Right lobe of liver (tissue), 6 donors: ENCODE measurements around the gene NPW. TPM values are rescaled to one million over a fixed set of nuclear protein-coding genes. Genes with fewer than 3 reads are reported as not detected.

Experiments used
- ATAC-seq, 4 donors: fragments of 200-7000 bp; cut with Tn5 transposase; one replicate each; pipeline ENCODE4 v1.9.1; 2020; ENCODE audit warnings: mild to moderate bottlenecking in 4 of 4, moderate library complexity in 4 of 4
- DNase-seq, 3 donors: peaks; one replicate each; pipeline ENCODE4 v3.0.0-alpha.2; 2020
- H3K27ac ChIP-seq, 3 donors: fragments of 200-600 bp; one replicate each; pipeline ENCODE4 v1.8.0; 2022
- H3K27me3 ChIP-seq, 2 donors: fragments of 200-600 bp; one replicate each; pipeline ENCODE4 v1.8.0; 2022
- H3K36me3 ChIP-seq, 4 donors: fragments of 200-600 bp; sonication (generic) in 1 of 4; one replicate each; pipeline versions ENCODE4 v1.5.1 to v1.8.0; 2017 to 2022; ENCODE audit warnings: control low read depth in 1 of 4
- H3K4me1 ChIP-seq, 4 donors: fragments of 200-600 bp; sonication (generic) in 1 of 4; one replicate each; pipeline versions ENCODE4 v1.5.1 to v1.8.0; 2017 to 2022; ENCODE audit warnings: control low read depth in 1 of 4
- H3K4me3 ChIP-seq, 3 donors: fragments of 200-600 bp; one replicate each; pipeline ENCODE4 v1.8.0; 2022
- H3K9me3 ChIP-seq, 4 donors: fragments of 200-600 bp; sonication (generic) in 1 of 4; one replicate each; pipeline versions ENCODE4 v1.5.1 to v1.8.0; 2017 to 2022; ENCODE audit warnings: control low read depth in 1 of 4
- POLR2A ChIP-seq: fragments of 450-650 bp; IDR thresholded peaks from one replicate; pipeline ENCODE4 v1.6.1; 2017; ENCODE audit warnings: antibody characterized with exemption, mild to moderate bottlenecking
- WGBS: methylation state at CpG from one replicate; pipeline ENCODE4 v1.1.6; 2018; ENCODE audit warnings: low coverage, low lambda C conversion rate; ENCODE audit not compliant: insufficient coverage; ENCODE audit errors: missing lambda C conversion rate; 5-methylcytosine and 5-hydroxymethylcytosine counted together
- intact Hi-C, 2 donors: fragments of 100-400 bp; cut with DNase I; formaldehyde crosslinking; loops; one replicate each; pipeline versions ENCODE4 v1.11.2 to v1.14.1; 2022
- total RNA-seq, 6 experiments: library from RNA; depleted of rRNA in 2 of 6; stranded (reverse); fragments of >200 nt in 2 of 6; fragmentation: NEBNext Ultra II Directional in 3 of 6; extraction: Animal tissue kit (Norgen Biotek cat#: 25700) in 3 of 6; gene quantifications; one replicate each; pipeline versions ENCODE4 v1.1.0 to v1.2.4, GENCODE V29; 2016 to 2023
- TF ChIP-seq, protein P1 (sequence below), 4 donors: fragments of 200-600 bp in 3 of 4; fragments of 450-650 bp in 1 of 4; IDR thresholded peaks; one replicate each; pipeline versions ENCODE4 v1.5.1 to v1.8.0; 2016 to 2022; ENCODE audit warnings: antibody characterized with exemption in 4 of 4, mild to moderate bottlenecking in 2 of 4
- donor health status: DM: no; HTN: yes; CAD: no.
- donor health status: DM: no; HTN: no; CAD: no.
- donor health status: DM: no; HTN: no; CAD: no.
- donor health status: DM: no; HTN: yes; CAD: no.
- donor health status: DM: no; HTN: yes; CAD: no.

The NPW gene
- total RNA-seq, 6 experiments from 2014 or later, result 2.7 to 12.3 (median 8.2) TPM

DNA sequence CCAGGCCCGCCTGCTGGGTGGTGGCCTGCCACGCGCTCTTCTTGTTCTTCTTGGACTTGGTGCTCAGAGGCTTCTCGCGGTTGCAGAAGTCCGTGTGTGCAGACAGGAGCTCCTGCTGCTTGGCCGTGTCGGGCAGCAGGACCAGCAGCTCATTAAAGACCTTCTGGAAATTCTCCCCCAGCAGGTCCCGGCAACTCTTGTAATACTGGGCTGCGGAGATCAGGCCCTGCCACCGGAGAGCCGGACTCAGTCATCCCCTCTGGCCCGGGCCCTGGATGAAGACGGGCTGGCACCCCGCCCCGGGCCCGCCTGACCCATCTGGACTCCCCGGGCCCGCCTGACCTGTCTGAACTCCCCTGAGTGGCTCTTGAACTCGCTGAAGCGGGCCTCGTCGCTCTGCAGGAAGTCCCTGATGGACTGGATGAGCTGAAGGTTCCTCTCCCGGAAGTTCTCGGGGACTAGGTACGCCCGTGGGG lies 21.2 kb upstream of the NPW start:
- Histone ChIP-seq H3K4me1 (peaks cover 0 to 8% (median 0%) of the 10 kb centered on the region in 4 donors), H3K27ac (no peak overlapping the region), H3K27me3 (no peaks in the 10 kb centered on the region), H3K4me3 (no peak overlapping the region), H3K36me3 (peaks cover 8 to 56% (median 24%) of the 10 kb centered on the region in 4 donors), H3K9me3 (no peaks in the 10 kb centered on the region)
- ATAC-seq (no peak), DNase-seq (no peak)
- no CpG with 5 or more reads among the region's 27 CpGs for WGBS
- TF ChIP-seq, protein P1, sequence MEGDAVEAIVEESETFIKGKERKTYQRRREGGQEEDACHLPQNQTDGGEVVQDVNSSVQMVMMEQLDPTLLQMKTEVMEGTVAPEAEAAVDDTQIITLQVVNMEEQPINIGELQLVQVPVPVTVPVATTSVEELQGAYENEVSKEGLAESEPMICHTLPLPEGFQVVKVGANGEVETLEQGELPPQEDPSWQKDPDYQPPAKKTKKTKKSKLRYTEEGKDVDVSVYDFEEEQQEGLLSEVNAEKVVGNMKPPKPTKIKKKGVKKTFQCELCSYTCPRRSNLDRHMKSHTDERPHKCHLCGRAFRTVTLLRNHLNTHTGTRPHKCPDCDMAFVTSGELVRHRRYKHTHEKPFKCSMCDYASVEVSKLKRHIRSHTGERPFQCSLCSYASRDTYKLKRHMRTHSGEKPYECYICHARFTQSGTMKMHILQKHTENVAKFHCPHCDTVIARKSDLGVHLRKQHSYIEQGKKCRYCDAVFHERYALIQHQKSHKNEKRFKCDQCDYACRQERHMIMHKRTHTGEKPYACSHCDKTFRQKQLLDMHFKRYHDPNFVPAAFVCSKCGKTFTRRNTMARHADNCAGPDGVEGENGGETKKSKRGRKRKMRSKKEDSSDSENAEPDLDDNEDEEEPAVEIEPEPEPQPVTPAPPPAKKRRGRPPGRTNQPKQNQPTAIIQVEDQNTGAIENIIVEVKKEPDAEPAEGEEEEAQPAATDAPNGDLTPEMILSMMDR (IDR thresholded peaks at IDR 0.05), result no peak
- no peak for TF ChIP-seq POLR2A
- intact Hi-C loops, result no loop called here

DNA sequence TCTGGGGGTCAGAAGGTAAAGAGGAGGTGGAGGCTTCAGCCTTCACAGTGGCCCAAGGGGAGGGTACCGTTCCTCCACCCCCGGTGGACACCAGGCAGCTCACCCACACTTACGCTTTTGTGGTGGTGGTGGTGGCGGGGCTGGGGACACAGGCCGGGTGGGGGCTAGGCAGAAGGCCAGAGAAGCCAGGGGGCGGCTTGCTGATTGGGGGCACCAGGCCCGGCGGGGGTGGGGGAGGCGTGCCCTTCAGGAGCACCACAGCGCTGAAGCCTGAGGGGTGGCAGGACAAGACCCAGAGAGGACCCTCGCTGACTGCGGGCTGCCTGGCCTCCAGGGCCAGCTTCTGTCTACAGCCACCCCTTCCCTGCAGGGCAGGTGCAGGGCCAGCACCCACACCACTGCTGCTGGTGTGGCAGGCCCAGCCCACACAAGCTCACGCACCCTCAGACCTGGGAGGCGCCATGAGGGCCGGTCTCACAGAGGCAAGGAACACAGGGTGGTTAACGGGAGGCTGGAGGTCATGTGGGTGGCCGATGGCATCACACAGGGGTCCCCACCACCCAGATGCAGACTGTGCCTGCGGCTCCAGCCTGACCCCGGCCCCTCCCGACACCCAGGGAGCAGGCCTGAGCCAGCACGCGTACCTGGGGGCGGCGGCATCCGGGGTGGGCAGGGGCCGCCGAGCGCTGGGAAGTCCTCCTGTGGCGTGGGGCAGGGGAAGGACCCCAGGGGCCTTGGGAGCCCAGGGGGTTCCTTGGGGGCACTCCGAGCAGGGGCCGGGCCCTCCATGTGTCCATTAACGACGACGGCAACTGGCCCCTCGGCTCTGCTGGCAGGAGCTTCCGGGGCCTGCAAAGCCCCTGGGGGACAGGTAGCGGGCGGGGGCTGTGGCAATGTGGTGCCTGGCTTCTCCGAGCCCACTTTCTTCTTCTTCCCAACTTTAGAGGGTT lies 20.5 kb upstream of the NPW start:
- intact Hi-C loops, result no loop called here
- Histone ChIP-seq H3K27ac (no peak overlapping the region), H3K36me3 (peaks cover 8 to 58% (median 24%) of the 10 kb centered on the region in 4 donors), H3K4me1 (peaks cover 0 to 8% (median 1%) of the 10 kb centered on the region in 4 donors), H3K4me3 (no peak overlapping the region), H3K27me3 (no peaks in the 10 kb centered on the region), H3K9me3 (no peaks in the 10 kb centered on the region)
- TF ChIP-seq, protein P1 (IDR thresholded peaks at IDR 0.05), result no peak
- TF ChIP-seq POLR2A, result no peak
- no peak for ATAC-seq
- WGBS, result 80% methylated on average over 1 of the region's 39 CpGs
- DNase-seq, result peak in 1 of 3 donors; percentile 49

DNA sequence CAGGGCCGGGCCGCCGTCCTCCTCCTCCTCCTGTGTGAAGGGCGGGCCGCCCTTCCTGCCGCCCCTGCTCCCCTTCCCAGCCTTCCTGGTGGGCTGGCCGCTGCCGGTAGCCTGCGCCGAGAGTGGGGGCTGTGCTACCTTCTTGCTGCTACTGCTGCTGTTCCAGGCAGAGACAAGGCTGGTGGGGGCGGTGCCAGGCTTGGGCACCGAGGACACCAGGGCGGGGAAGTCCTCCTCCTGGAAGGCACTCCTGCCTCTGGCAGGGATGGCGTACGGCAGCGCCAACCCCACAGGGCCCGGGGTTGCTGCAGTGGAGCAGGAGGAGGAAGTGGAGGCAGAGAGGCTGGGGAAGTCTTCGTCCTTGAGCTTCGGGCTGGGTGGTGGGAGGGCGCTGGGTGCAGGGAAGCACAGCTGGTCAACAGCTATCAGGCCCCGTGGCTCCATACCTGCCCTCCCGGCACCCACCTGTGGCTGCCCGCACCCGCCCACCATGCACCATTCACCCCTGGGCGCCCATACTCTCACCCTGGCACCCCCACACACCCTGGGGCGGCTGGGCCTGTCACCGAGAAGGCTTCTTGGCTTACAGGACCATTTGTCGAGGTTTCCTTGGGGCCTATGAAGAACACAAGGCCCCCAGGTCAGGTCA lies 19.6 kb upstream of the NPW start:
- peaks cover 0 to 12% (median 5%) of the 10 kb centered on the region in 4 donors for H3K4me1 ChIP-seq

DNA sequence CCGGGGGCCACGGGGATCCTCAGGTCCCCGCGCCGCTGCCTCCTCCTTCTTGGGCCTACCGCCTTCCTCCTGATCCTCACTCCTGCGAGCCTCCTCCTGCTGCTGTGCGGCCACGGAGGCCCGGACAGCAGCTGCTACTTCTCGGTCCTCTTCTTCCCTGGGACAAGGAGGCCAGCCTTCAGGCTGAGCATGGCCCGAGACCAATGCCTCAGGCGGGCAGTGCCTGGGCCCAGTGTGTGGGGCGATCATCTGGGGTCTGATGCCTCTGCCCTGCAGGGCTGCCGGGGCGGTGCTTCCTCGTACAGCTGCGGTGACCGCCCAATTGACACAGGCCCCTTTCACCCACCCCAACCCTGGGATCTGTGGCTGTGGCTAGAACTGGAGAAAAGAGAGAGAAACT lies 18.6 kb upstream of the NPW start:
- ATAC-seq (no peak), DNase-seq (no peak)
- Histone ChIP-seq H3K4me1 (peaks cover 0 to 12% (median 5%) of the 10 kb centered on the region in 4 donors), H3K4me3 (no peak overlapping the region), H3K27ac (no peak overlapping the region), H3K36me3 (peaks cover 8 to 58% (median 24%) of the 10 kb centered on the region in 4 donors), H3K27me3 (no peaks in the 10 kb centered on the region), H3K9me3 (no peaks in the 10 kb centered on the region)
- no CpG with 5 or more reads among the region's 19 CpGs for WGBS
- no peak for TF ChIP-seq POLR2A
- TF ChIP-seq, protein P1 (IDR thresholded peaks at IDR 0.05), result no peak
- intact Hi-C loops, result no loop called here

More for the DNA sequence above, 19.6 kb upstream of the NPW start:
- H3K36me3 ChIP-seq, result peaks cover 8 to 58% (median 24%) of the 10 kb centered on the region in 4 donors
- DNase-seq, result peak in 1 of 3 donors; percentile 49
- TF ChIP-seq, protein P1 (IDR thresholded peaks at IDR 0.05), result no peak
- TF ChIP-seq POLR2A, result no peak
- H3K27me3 ChIP-seq, result no peaks in the 10 kb centered on the region
- no peak overlapping the region for H3K27ac ChIP-seq
- no peak overlapping the region for H3K4me3 ChIP-seq
- ATAC-seq, result no peak
- intact Hi-C loops, result no loop called here
- 97% methylated on average over 6 of the region's 28 CpGs for WGBS
- no peaks in the 10 kb centered on the region for H3K9me3 ChIP-seq
